MM.1S (cell line): ENCODE measurements around the gene FAM111B.
"Not testable (repeated sequence)": the region's sequence is repeated elsewhere in the genome, so short reads cannot be mapped to it uniquely, and the experiment has no call there.

ENCODE experiments used
- DNase-seq: peaks from one replicate; pipeline ENCODE4 v3.0.0-alpha.2; 2015
- H2AFZ ChIP-seq: fragments of 300-600 bp; sonication (generic); 2 replicates; pipeline ENCODE4 v1.6.0; 2016; ENCODE audit warnings: antibody characterized with exemption, low read length
- H3F3A ChIP-seq: fragments of 300-600 bp; sonication (generic); 2 replicates; pipeline ENCODE4 v1.6.1; 2016; ENCODE audit warnings: mild to moderate bottlenecking, antibody characterized with exemption, low read length, moderate library complexity, mixed read lengths; ENCODE audit not compliant: insufficient read depth
- H3K27ac ChIP-seq: fragments of 300-600 bp; sonication (generic); 2 replicates; pipeline ENCODE4 v1.5.1; 2016; ENCODE audit warnings: mild to moderate bottlenecking, low read length
- H3K27me3 ChIP-seq: fragments of 300-600 bp; sonication (generic); replicated peaks from 2 replicates; pipeline ENCODE4 v1.6.0; 2016; ENCODE audit warnings: low read length; ENCODE audit not compliant: insufficient read depth
- H3K36me3 ChIP-seq: fragments of 300-600 bp; sonication (generic); replicated peaks from 2 replicates; pipeline ENCODE4 v1.6.1; 2016; ENCODE audit warnings: mild to moderate bottlenecking, low read length, mixed read lengths; ENCODE audit not compliant: insufficient read depth
- H3K4me1 ChIP-seq: fragments of 300-600 bp; sonication (generic); 2 replicates; pipeline ENCODE4 v1.6.1; 2016; ENCODE audit warnings: low read length, mixed read lengths
- H3K4me2 ChIP-seq: fragments of 300-600 bp; sonication (generic); 2 replicates; pipeline ENCODE4 v1.6.0; 2016; ENCODE audit warnings: low read depth, low read length
- H3K4me3 ChIP-seq: fragments of 300-600 bp; sonication (generic); 2 replicates; pipeline ENCODE4 v1.5.1; 2016; ENCODE audit warnings: low read length, mixed read lengths
- H3K79me2 ChIP-seq: fragments of 300-600 bp; sonication (generic); 2 replicates; pipeline ENCODE4 v1.6.1; 2016; ENCODE audit warnings: mixed run types, low read length, mixed read lengths
- H3K9ac ChIP-seq: fragments of 300-600 bp; sonication (generic); 2 replicates; pipeline ENCODE4 v1.6.1; 2016; ENCODE audit warnings: low read length, mixed read lengths
- H3K9me2 ChIP-seq: fragments of 300-600 bp; sonication (generic); replicated peaks from 2 replicates; pipeline ENCODE4 v1.6.1; 2016; ENCODE audit warnings: mild to moderate bottlenecking, low read length, mixed read lengths; ENCODE audit not compliant: insufficient read depth
- H3K9me3 ChIP-seq: fragments of 300-600 bp; sonication (generic); replicated peaks from 2 replicates; pipeline ENCODE4 v1.6.1; 2016; ENCODE audit warnings: mild to moderate bottlenecking, low read length, mixed read lengths; ENCODE audit not compliant: insufficient read depth
- H4K20me1 ChIP-seq: fragments of 300-600 bp; sonication (generic); 2 replicates; pipeline ENCODE4 v1.6.1; 2016; ENCODE audit warnings: mild to moderate bottlenecking, low read length, moderate library complexity, mixed read lengths; ENCODE audit not compliant: insufficient read depth
- EZH2 ChIP-seq: fragments of 300-600 bp; sonication (generic); optimal IDR thresholded peaks from 2 replicates; pipeline ENCODE3; 2017; ENCODE audit warnings: low read depth, mild to moderate bottlenecking, antibody characterized with exemption, low read length, mixed read lengths
- EZH2phosphoT487 ChIP-seq: fragments of 300-600 bp; sonication (generic); IDR thresholded peaks from 2 replicates; pipeline ENCODE4 v1.6.1; 2018; ENCODE audit warnings: antibody characterized with exemption, low read length
- TF ChIP-seq, protein P1 (sequence below): fragments of 300-600 bp; sonication (generic); IDR thresholded peaks from 2 replicates; pipeline ENCODE4 v1.5.1; 2016; ENCODE audit warnings: antibody characterized with exemption, low read length, mixed read lengths

FAM111B gene

DNA sequence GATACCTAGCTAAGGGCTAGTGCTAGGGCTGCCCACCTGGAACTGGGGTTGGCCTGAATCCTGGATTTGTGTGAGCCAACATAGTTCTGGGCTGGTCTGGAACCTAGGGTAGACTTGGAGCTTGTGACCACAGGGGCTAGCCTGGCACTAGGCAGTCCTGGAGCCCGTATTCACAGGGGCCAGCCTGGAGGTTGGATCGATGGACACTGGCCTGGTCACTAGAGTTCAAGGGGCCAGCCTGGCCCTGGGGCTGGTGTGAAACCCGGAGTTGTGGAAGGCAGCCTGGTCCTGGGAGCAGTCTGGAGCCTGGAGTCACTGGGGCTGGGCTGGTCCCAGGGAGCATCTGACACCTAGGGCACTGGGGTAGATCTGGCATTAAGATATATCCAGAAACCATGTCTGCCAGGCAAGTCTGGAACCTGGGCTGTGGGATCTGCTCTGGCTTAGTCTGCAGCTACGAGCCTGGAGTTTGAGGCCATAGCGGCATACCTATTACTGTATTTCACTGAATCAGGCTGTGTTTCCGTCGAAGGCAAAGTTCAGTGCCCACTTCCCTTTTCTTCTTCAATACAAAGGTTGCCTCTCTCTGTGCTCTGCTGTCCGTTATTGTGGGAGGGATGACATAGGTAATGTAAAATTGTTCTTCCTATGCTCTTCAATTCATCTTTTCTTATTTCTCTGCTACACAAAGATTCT, 30.0 kb upstream of the FAM111B start:
- Histone ChIP-seq H3K27me3 (no peaks in the 10 kb centered on the region), H2AFZ (no peak overlapping the region), H3K9me2 (no peaks in the 10 kb centered on the region), H3F3A (no peaks in the 10 kb centered on the region), H3K4me2 (no peak overlapping the region), H4K20me1 (no peaks in the 10 kb centered on the region), H3K79me2 (no peaks in the 10 kb centered on the region), H3K4me1 (no peaks in the 10 kb centered on the region), H3K9ac (no peak overlapping the region), H3K9me3 (no peaks in the 10 kb centered on the region), H3K36me3 (no peaks in the 10 kb centered on the region), H3K27ac (no peak overlapping the region), H3K4me3 (no peak overlapping the region)
- no peak for TF ChIP-seq EZH2phosphoT487
- TF ChIP-seq EZH2: no peak
- TF ChIP-seq, protein P1, sequence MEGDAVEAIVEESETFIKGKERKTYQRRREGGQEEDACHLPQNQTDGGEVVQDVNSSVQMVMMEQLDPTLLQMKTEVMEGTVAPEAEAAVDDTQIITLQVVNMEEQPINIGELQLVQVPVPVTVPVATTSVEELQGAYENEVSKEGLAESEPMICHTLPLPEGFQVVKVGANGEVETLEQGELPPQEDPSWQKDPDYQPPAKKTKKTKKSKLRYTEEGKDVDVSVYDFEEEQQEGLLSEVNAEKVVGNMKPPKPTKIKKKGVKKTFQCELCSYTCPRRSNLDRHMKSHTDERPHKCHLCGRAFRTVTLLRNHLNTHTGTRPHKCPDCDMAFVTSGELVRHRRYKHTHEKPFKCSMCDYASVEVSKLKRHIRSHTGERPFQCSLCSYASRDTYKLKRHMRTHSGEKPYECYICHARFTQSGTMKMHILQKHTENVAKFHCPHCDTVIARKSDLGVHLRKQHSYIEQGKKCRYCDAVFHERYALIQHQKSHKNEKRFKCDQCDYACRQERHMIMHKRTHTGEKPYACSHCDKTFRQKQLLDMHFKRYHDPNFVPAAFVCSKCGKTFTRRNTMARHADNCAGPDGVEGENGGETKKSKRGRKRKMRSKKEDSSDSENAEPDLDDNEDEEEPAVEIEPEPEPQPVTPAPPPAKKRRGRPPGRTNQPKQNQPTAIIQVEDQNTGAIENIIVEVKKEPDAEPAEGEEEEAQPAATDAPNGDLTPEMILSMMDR: no peak
- DNase-seq: no peak

DNA sequence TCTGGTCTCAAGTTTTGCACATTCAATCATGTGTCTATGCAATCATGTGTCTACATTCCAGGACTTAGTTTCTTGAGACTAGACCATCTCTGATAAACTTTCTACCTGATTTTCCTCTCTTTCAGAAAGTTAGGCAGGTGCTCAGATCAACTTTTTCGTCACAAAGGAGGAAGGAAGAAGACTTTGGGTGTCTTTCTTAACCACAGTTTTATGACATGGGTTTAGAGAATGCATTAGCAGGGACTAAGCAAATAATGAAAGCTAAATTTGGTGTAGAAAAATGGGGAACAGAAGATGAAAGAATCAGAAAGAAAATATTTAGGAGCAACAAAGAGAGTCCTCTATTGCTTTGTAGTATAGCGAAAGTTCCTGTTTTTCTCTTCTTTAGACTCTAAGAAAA, 28.6 kb upstream of the FAM111B start:
- no peak for DNase-seq
- Histone ChIP-seq H3K27me3 (no peaks in the 10 kb centered on the region), H4K20me1 (no peaks in the 10 kb centered on the region), H3K79me2 (no peaks in the 10 kb centered on the region), H3K27ac (no peak overlapping the region), H3K9me2 (no peaks in the 10 kb centered on the region), H3F3A (no peaks in the 10 kb centered on the region), H3K4me3 (no peak overlapping the region), H3K4me1 (no peaks in the 10 kb centered on the region), H2AFZ (no peak overlapping the region), H3K36me3 (no peaks in the 10 kb centered on the region), H3K4me2 (no peak overlapping the region), H3K9ac (no peak overlapping the region), H3K9me3 (no peaks in the 10 kb centered on the region)
- TF ChIP-seq, protein P1: no peak
- TF ChIP-seq EZH2phosphoT487 (no peak), EZH2 (no peak)

DNA sequence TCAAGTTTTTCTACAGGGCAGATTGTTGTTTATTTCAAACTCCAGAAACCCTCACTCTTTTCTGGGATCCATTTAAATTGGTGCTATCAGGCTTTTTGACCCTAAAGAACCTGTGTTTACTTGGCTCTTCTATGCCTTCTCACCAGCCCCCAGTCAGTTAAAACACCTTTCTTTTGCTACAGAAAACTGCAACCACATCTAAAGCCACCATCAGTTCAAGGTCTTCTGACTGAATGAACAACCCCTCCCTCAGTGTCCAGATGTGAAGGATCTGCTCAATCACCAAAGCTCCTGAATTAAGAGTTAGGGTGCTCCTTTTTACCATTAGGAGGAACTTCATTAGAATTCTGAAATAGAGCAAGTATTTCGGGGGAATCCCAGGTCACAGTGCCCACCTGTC, 28.0 kb upstream of the FAM111B start:
- Histone ChIP-seq H3K27me3 (no peaks in the 10 kb centered on the region), H3K27ac (no peak overlapping the region), H3K36me3 (no peaks in the 10 kb centered on the region), H3K9me3 (no peaks in the 10 kb centered on the region), H3K79me2 (no peaks in the 10 kb centered on the region), H3K4me2 (no peak overlapping the region), H3K4me3 (no peak overlapping the region), H3K4me1 (no peaks in the 10 kb centered on the region), H3K9me2 (no peaks in the 10 kb centered on the region), H3K9ac (no peak overlapping the region), H3F3A (no peaks in the 10 kb centered on the region), H4K20me1 (no peaks in the 10 kb centered on the region), H2AFZ (no peak overlapping the region)
- no peak for DNase-seq
- no peak for TF ChIP-seq EZH2
- TF ChIP-seq EZH2phosphoT487: no peak

DNA sequence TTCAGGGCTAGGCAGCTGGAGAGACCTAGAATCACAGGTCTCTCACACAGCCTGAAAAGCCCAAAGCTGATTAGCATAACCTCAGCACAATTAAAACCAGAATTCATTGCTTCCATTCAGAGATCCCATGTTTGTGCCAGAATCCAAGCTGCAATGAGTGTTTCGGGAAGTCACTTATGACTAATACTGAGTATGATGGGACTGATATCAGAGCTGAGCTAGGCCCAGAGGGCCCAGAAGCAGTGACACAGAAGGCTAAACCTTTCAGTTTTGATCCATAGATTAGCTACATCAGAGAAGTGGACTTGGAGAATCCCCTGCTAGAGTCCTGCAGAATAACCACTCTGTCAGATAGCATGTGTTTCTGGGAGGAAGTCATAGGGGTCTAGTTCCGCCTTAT, 26.6 kb upstream of the FAM111B start:
- H3K9ac ChIP-seq: not testable (repeated sequence)

DNA sequence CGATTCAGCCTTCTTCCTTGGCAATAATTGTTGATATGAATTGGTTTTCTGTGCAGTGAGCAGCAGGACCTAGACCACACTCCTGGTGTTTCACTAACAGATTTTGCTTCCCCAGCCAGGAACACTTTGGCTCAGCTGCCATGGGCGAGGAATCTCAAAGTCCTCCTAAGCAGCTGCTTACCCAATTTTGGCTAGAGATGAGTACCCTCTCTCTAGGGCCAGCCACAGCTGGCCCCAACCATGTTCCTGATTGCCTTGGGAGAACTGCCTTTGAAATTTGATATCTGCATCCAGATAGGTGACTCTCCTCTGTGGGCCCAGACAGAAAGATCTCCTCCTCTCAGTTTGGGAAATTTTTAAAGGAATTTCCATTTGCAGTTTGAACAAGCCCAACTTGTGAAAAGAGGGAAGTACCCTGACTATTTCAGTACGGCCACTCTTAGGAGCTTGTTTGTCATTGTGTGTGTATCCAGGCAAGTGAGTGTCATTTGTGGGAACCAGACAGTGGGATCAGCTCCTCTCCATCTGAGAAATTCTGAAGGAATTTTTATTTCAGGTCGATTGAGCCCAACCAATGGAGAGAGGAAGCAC, 25.5 kb upstream of the FAM111B start:
- H2AFZ ChIP-seq, H3F3A ChIP-seq, H3K79me2 ChIP-seq, H3K4me2 ChIP-seq, DNase-seq, H4K20me1 ChIP-seq, H3K9ac ChIP-seq, H3K9me3 ChIP-seq, H3K36me3 ChIP-seq, H3K4me1 ChIP-seq, H3K4me3 ChIP-seq, H3K9me2 ChIP-seq, H3K27ac ChIP-seq, H3K27me3 ChIP-seq: not testable (repeated sequence)

More for the DNA sequence above, 26.6 kb upstream of the FAM111B start:
- H3K79me2 ChIP-seq, H3K4me3 ChIP-seq, H3K9me3 ChIP-seq, H3K27ac ChIP-seq, DNase-seq, H3K27me3 ChIP-seq, H4K20me1 ChIP-seq, H3K9me2 ChIP-seq, H3K4me2 ChIP-seq, H3F3A ChIP-seq, H3K4me1 ChIP-seq, H3K36me3 ChIP-seq, H2AFZ ChIP-seq: not testable (repeated sequence)

DNA sequence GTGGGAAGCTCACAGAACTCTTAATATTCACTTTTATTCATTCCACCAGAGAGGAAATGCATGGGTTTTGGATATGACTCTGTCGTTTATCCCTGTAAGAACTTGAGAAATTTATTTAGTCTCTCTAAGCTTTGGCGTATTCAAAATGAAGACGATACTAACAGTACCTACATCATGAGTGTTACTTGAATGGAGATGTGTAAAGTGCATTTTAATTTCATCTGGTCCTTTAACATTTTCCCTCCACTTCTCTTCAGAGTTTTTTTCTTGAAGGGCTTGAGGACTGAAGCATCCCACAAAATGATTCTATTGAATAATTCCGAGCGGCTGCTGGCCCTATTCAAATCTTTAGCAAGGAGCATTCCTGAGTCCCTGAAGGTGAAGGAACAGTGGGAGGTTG, 21.0 kb upstream of the FAM111B start, which contains the start of gene GLYATL1B:
GLYATL1B (plus strand) TSS at position 301 of the 400 bp plus-strand sequence; CDS start at position 301, 0 bp downstream.
- not testable (repeated sequence) for H3K9me2 ChIP-seq, H3K4me3 ChIP-seq, H3K4me1 ChIP-seq, H3K4me2 ChIP-seq, H3K9ac ChIP-seq, H2AFZ ChIP-seq, H3K9me3 ChIP-seq, H3K27ac ChIP-seq, DNase-seq, H3K27me3 ChIP-seq, H3K79me2 ChIP-seq, H4K20me1 ChIP-seq, H3F3A ChIP-seq, H3K36me3 ChIP-seq
